OCI-LY1 (cell line): ENCODE data around the gene FAM222A.

Experiments
- H2AFZ ChIP-seq: fragments of 200-600 bp; sonication (generic), shearing (Covaris generic); 2 replicates; pipeline ENCODE4 v1.6.0; 2014; ENCODE audit warnings: antibody characterized with exemption, mild to moderate bottlenecking, low read length
- H3F3A ChIP-seq: fragments of 200-600 bp; sonication (generic), shearing (Covaris generic); 2 replicates; pipeline ENCODE4 v1.6.0; 2014; ENCODE audit warnings: mild to moderate bottlenecking, antibody characterized with exemption, low read length, moderate library complexity; ENCODE audit not compliant: insufficient read depth
- H3K27ac ChIP-seq: fragments of 200-600 bp; sonication (generic); 2 replicates; pipeline ENCODE4 v1.5.1; 2014; ENCODE audit warnings: low read length, mixed run types, mild to moderate bottlenecking, low read depth; ENCODE audit not compliant: poor library complexity, severe bottlenecking
- H3K27me3 ChIP-seq: fragments of 200-600 bp; sonication (generic); 2 replicates; pipeline ENCODE4 v1.6.0; 2014; ENCODE audit warnings: antibody characterized with exemption, mild to moderate bottlenecking, low read length, moderate library complexity; ENCODE audit not compliant: insufficient read depth
- H3K36me3 ChIP-seq: fragments of 200-600 bp; sonication (generic); 2 replicates; pipeline ENCODE4 v1.6.1; 2014; ENCODE audit warnings: mild to moderate bottlenecking, antibody characterized with exemption, low read length, moderate library complexity, mixed read lengths; ENCODE audit not compliant: insufficient read depth
- H3K4me1 ChIP-seq: fragments of 200-600 bp; sonication (generic); 2 replicates; pipeline ENCODE4 v1.5.1; 2014; ENCODE audit warnings: mild to moderate bottlenecking, low read length, moderate library complexity; ENCODE audit not compliant: insufficient read depth, severe bottlenecking
- H3K4me2 ChIP-seq: fragments of 200-600 bp; sonication (generic), shearing (Covaris generic); 2 replicates; pipeline ENCODE4 v1.6.1; 2014; ENCODE audit warnings: low read length
- H3K4me3 ChIP-seq: fragments of 200-600 bp; sonication (generic); 2 replicates; pipeline ENCODE4 v1.5.1; 2014; ENCODE audit warnings: low read length, low read depth, mild to moderate bottlenecking, mixed read lengths; ENCODE audit not compliant: poor library complexity, severe bottlenecking
- H3K79me2 ChIP-seq: fragments of 200-600 bp; shearing (Covaris generic); 2 replicates; pipeline ENCODE4 v1.6.1; 2016; ENCODE audit warnings: mixed run types, low read length, mixed read lengths; ENCODE audit not compliant: insufficient read depth
- H3K9ac ChIP-seq: fragments of 200-600 bp; sonication (generic), shearing (Covaris generic); 2 replicates; pipeline ENCODE4 v1.6.1; 2014; ENCODE audit warnings: mild to moderate bottlenecking, low read length, mixed read lengths
- H3K9me2 ChIP-seq: fragments of 200-600 bp; sonication (generic), shearing (Covaris generic); 2 replicates; pipeline ENCODE4 v1.6.1; 2014; ENCODE audit warnings: low read depth, mild to moderate bottlenecking, low read length, mixed read lengths
- H3K9me3 ChIP-seq: fragments of 200-600 bp; shearing (Covaris generic); 2 replicates; pipeline ENCODE4 v1.6.1; 2014; ENCODE audit warnings: low read length, mixed read lengths
- H4K20me1 ChIP-seq: fragments of 200-600 bp; sonication (generic), shearing (Covaris generic); 2 replicates; pipeline ENCODE4 v1.6.0; 2016; ENCODE audit warnings: mild to moderate bottlenecking, low read length; ENCODE audit not compliant: insufficient read depth
- CTCF ChIP-seq: fragments of 200-600 bp; sonication (generic), shearing (Covaris generic); IDR thresholded peaks from 2 replicates; pipeline ENCODE4 v1.5.1; 2017; ENCODE audit warnings: mild to moderate bottlenecking, antibody characterized with exemption, low read length, moderate library complexity, mixed read lengths
- EZH2 ChIP-seq: fragments of 200-600 bp; sonication (generic), shearing (Covaris generic); IDR thresholded peaks from 2 replicates; pipeline ENCODE4 v1.8.0; 2017; ENCODE audit warnings: borderline replicate concordance, mixed run types, mild to moderate bottlenecking, antibody characterized with exemption, low read length, moderate library complexity, mixed read lengths

Gene FAM222A

GRCh38 chr12:109818253-109818652, 104.6 kb downstream of the FAM222A start:
- TF ChIP-seq CTCF, result no peak
- TF ChIP-seq EZH2, result no peak
- no peaks in the 10 kb centered on the region for H3F3A ChIP-seq
- no peaks in the 10 kb centered on the region for H3K79me2 ChIP-seq
- H3K9ac ChIP-seq, result no peak overlapping the region
- H4K20me1 ChIP-seq, result no peaks in the 10 kb centered on the region
- H3K36me3 ChIP-seq, result no peaks in the 10 kb centered on the region
- no peaks in the 10 kb centered on the region for H3K4me1 ChIP-seq
- H3K4me3 ChIP-seq, result no peak overlapping the region
- no peak overlapping the region for H3K4me2 ChIP-seq
- H3K27ac ChIP-seq, result no peak overlapping the region
- H3K9me2 ChIP-seq, result no peaks in the 10 kb centered on the region
- H3K9me3 ChIP-seq, result no peaks in the 10 kb centered on the region
- no peaks in the 10 kb centered on the region for H3K27me3 ChIP-seq
- H2AFZ ChIP-seq, result no peak overlapping the region

- Histone ChIP-seq H4K20me1 (no peaks in the 10 kb centered on the region), H3K9ac (no peak overlapping the region), H3K79me2 (no peaks in the 10 kb centered on the region), H3K4me3 (no peak overlapping the region), H3K9me3 (no peaks in the 10 kb centered on the region), H3K4me1 (no peaks in the 10 kb centered on the region), H3K36me3 (no peaks in the 10 kb centered on the region), H3K27ac (no peak overlapping the region), H3K9me2 (no peaks in the 10 kb centered on the region), H3K27me3 (no peaks in the 10 kb centered on the region), H3K4me2 (no peak overlapping the region), H3F3A (no peaks in the 10 kb centered on the region), H2AFZ (no peak overlapping the region)
- TF ChIP-seq CTCF (no peak), EZH2 (no peak)
These were observed 105.4 kb downstream of the FAM222A start for GRCh38 chr12:109818905-109819500.
